Spleen (tissue), 11 donors: ENCODE data around the gene C2orf76. TPM values are rescaled to one million over a fixed set of nuclear protein-coding genes. Genes with fewer than 3 reads are reported as not detected.
"Not testable (repeated sequence)": the region's sequence is repeated elsewhere in the genome, so short reads cannot be mapped to it uniquely, and the experiment has no call there.

Source experiments
- DNase-seq: peaks from one replicate; pipeline ENCODE4 v3.0.0-alpha.2; 2020
- H3K27ac ChIP-seq, 8 donors: fragments of 200-600 bp; sonication (generic) in 7 of 8; 1 replicate in 4 of 8; 2 replicates in 4 of 8; pipeline versions ENCODE4 v1.5.0 to v1.8.0; 2016 to 2021; ENCODE audit warnings: inconsistent platforms in 4 of 8, mild to moderate bottlenecking in 4 of 8, moderate library complexity in 1 of 8
- H3K27me3 ChIP-seq, 7 donors: fragments of 200-600 bp; sonication (generic) in 6 of 7; replicated peaks in 1 of 7; 1 replicate in 4 of 7; 2 replicates in 3 of 7; pipeline versions ENCODE4 v1.5.0 to v1.8.0; 2016 to 2021; ENCODE audit warnings: inconsistent platforms in 3 of 7, mild to moderate bottlenecking in 1 of 7
- H3K36me3 ChIP-seq, 6 donors: fragments of 200-600 bp; sonication (generic) in 5 of 6; 1 replicate in 4 of 6; 2 replicates in 2 of 6; pipeline versions ENCODE4 v1.5.0 to v1.8.0; 2016 to 2021; ENCODE audit warnings: inconsistent platforms in 2 of 6
- H3K4me1 ChIP-seq, 6 donors: fragments of 200-600 bp; sonication (generic) in 5 of 6; 1 replicate in 3 of 6; 2 replicates in 3 of 6; pipeline versions ENCODE4 v1.5.0 to v1.8.0; 2016 to 2021; ENCODE audit warnings: inconsistent platforms in 3 of 6
- H3K4me3 ChIP-seq, 8 donors: fragments of 200-600 bp; sonication (generic) in 7 of 8; 1 replicate in 4 of 8; 2 replicates in 4 of 8; pipeline versions ENCODE4 v1.5.0 to v1.8.0; 2016 to 2021; ENCODE audit warnings: inconsistent platforms in 4 of 8, mild to moderate bottlenecking in 4 of 8, moderate library complexity in 2 of 8
- H3K9me3 ChIP-seq, 8 donors: fragments of 200-600 bp; sonication (generic) in 7 of 8; 1 replicate in 4 of 8; 2 replicates in 4 of 8; pipeline versions ENCODE4 v1.5.0 to v1.8.0; 2016 to 2021; ENCODE audit warnings: inconsistent platforms in 4 of 8
- CTCF ChIP-seq, 11 experiments: fragments of 200-600 bp in 7 of 11; fragments of 450-650 bp in 4 of 11; sonication (generic) in 4 of 11; IDR thresholded peaks in 8 of 11; conservative IDR thresholded peaks in 3 of 11; 1 replicate in 7 of 11; 2 replicates in 4 of 11; pipeline versions ENCODE4 v1.4.0 to v1.8.0; 2016 to 2021; ENCODE audit warnings: antibody characterized with exemption in 11 of 11, inconsistent platforms in 4 of 11, mild to moderate bottlenecking in 1 of 11
- POLR2A ChIP-seq, 3 donors: fragments of 450-650 bp; IDR thresholded peaks; one replicate each; pipeline ENCODE4 v1.5.1; 2017; ENCODE audit warnings: antibody characterized with exemption in 3 of 3, mild to moderate bottlenecking in 1 of 3
- POLR2AphosphoS5 ChIP-seq, 3 donors: sonication (generic); formaldehyde crosslinking; IDR thresholded peaks; one replicate each; pipeline ENCODE4 v1.5.1; 2017; ENCODE audit warnings: antibody characterized with exemption in 3 of 3
- WGBS, 5 donors: extraction: QIAGEN DNeasy Blood & Tissue Kit in 3 of 5; methylation state at CpG; one replicate each; pipeline versions ENCODE4 v1.1.5 to v1.1.7; 2013 to 2018; 5-methylcytosine and 5-hydroxymethylcytosine counted together
- intact Hi-C: fragments of 100-400 bp; cut with DNase I; formaldehyde crosslinking; loops from one replicate; pipeline ENCODE4 v1.15.0; 2023; ENCODE audit warnings: low total_unique reads
- polyA plus RNA-seq, 3 donors: library from polyadenylated mRNA; stranded (reverse); fragments of 200-250 nt; gene quantifications; one replicate each; pipeline ENCODE4 v1.2.1, GENCODE V29; 2013
- total RNA-seq, 7 donors: library from RNA; depleted of rRNA in 3 of 7; stranded (reverse); fragments of >200 nt in 3 of 7; fragmentation: NEBNext Ultra II Directional in 4 of 7; extraction: Animal tissue kit (Norgen Biotek cat#: 25700) in 4 of 7; gene quantifications; one replicate each; pipeline versions ENCODE4 v1.1.0 to v1.2.1, GENCODE V29; 2016 to 2021
- donor health status: healthy with polysubstance abuse.
- donor health status: DM: no; HTN: no; CAD: no; lungs with moderate emphysema.
- donor health status: DM: no; HTN: no; CAD: no.
- donor health status: Bipolar disorder and iron deficiency.
- donor health status: healthy.
- donor health status: DM: no; HTN: no; CAD: no.
- donor health status: DM: yes; HTN: yes; CAD: no.

Gene C2orf76
- total and polyA plus RNA-seq, 10 donors: 4.8 to 21.7 (median 8.2) TPM

GRCh38 chr2:119279666-119280065, 87.0 kb downstream of the C2orf76 start:
- Histone ChIP-seq H3K27me3 (no peaks in the 10 kb centered on the region), H3K36me3 (no peaks in the 10 kb centered on the region), H3K9me3 (peaks cover 0 to 4% (median 0%) of the 10 kb centered on the region in 8 donors), H3K4me3 (no peak overlapping the region), H3K4me1 (peaks cover 0 to 28% (median 13%) of the 10 kb centered on the region in 6 donors), H3K27ac (no peak overlapping the region)
- WGBS, 5 donors: 87 to 96% (median 92%) methylated on average over 6 of the region's 6 CpGs
- TF ChIP-seq CTCF (IDR thresholded peaks at IDR 0.05 in 8 of 11, conservative IDR thresholded peaks at IDR 0.05 in 3 of 11) (no peak), POLR2A (IDR thresholded peaks at IDR 0.05) (no peak), POLR2AphosphoS5 (IDR thresholded peaks at IDR 0.05) (no peak)
- intact Hi-C loops: no loop called here
- no peak for DNase-seq

- no peaks in the 10 kb centered on the region for H3K36me3 ChIP-seq
- no peak for DNase-seq
- H3K27ac ChIP-seq: no peak overlapping the region
- peaks cover 0 to 25% (median 12%) of the 10 kb centered on the region in 6 donors for H3K4me1 ChIP-seq
- 89 to 93% (median 91%) methylated on average over 6 of the region's 6 CpGs for WGBS, 5 donors
- H3K9me3 ChIP-seq: peaks cover 0 to 4% (median 0%) of the 10 kb centered on the region in 8 donors
- TF ChIP-seq CTCF (IDR thresholded peaks at IDR 0.05 in 8 of 11, conservative IDR thresholded peaks at IDR 0.05 in 3 of 11): no peak
- no peak for TF ChIP-seq POLR2A (IDR thresholded peaks at IDR 0.05)
- TF ChIP-seq POLR2AphosphoS5 (IDR thresholded peaks at IDR 0.05): no peak
- no peaks in the 10 kb centered on the region for H3K27me3 ChIP-seq
- intact Hi-C loops: no loop called here
- H3K4me3 ChIP-seq: no peak overlapping the region
These were observed 87.7 kb downstream of the C2orf76 start for GRCh38 chr2:119278946-119279345.

GRCh38 chr2:119278385-119278784, 88.2 kb downstream of the C2orf76 start:
- intact Hi-C loops, H3K9me3 ChIP-seq: not testable (repeated sequence)

DNA sequence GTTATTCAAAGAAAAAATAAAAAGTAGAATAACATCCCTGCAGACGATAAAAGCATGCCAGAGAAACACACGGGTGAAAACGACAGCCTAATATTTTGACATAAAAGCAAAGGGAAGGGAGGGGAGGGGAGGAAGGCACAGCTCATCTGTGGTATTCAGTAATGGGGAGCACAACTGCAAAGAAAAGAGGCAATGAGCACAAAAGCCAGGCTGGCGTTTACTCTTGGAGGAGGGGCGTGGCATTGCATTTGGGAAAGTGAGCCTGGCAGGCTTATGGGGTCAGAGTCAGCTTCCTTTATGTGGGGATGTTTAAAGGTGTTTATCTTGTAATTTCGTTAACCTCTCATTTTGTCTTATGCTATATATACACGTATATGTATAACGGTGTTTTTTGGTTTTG, 89.8 kb downstream of the C2orf76 start:
- Histone ChIP-seq H3K27ac (no peak overlapping the region), H3K36me3 (no peaks in the 10 kb centered on the region), H3K4me1 (peaks cover 0 to 4% (median under 1%) of the 10 kb centered on the region in 6 donors), H3K27me3 (no peaks in the 10 kb centered on the region), H3K4me3 (no peak overlapping the region), H3K9me3 (peaks cover 0 to 4% (median 0%) of the 10 kb centered on the region in 8 donors)
- no peak for DNase-seq
- TF ChIP-seq CTCF (IDR thresholded peaks at IDR 0.05 in 8 of 11, conservative IDR thresholded peaks at IDR 0.05 in 3 of 11) (no peak), POLR2A (IDR thresholded peaks at IDR 0.05) (no peak), POLR2AphosphoS5 (IDR thresholded peaks at IDR 0.05) (no peak)
- intact Hi-C loops: no loop called here
- 82 to 88% (median 83%) methylated on average over 8 of the region's 8 CpGs for WGBS, 5 donors

More at GRCh38 chr2:119278385-119278784, 88.2 kb downstream of the C2orf76 start:
- not testable (repeated sequence) for H3K27ac ChIP-seq, H3K4me3 ChIP-seq, DNase-seq, H3K36me3 ChIP-seq, H3K27me3 ChIP-seq
- peaks cover 0 to 20% (median 11%) of the 10 kb centered on the region in 6 donors for H3K4me1 ChIP-seq
- 86 to 93% (median 90%) methylated on average over 2 of the region's 2 CpGs for WGBS, 5 donors

DNA sequence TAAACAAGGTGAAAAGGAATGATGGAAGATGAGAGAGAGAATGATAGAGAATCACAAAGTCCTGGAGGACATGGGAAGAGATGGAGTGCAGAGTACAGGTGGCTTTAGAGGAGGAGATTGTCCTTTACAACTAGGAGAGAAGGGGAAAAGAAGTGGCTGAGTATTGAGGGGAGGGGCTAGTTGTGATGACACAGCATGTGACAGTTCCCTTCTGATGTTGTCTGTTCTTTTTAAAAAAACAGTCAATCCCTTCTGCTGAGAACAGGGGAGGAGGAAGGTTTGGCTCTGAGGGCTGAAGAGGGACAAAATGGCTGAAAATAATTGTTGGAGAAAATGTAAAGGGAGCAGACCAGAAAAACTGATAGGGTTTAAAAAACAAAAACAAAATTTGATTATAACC, 99.0 kb downstream of the C2orf76 start:
- Histone ChIP-seq H3K9me3 (peaks cover 0 to 8% (median 2%) of the 10 kb centered on the region in 8 donors), H3K27me3 (no peaks in the 10 kb centered on the region), H3K27ac (no peak overlapping the region), H3K4me1 (peaks cover 0 to 5% (median 0%) of the 10 kb centered on the region in 6 donors), H3K4me3 (no peak overlapping the region), H3K36me3 (no peaks in the 10 kb centered on the region)
- intact Hi-C loops: no loop called here
- no peak for TF ChIP-seq POLR2A (IDR thresholded peaks at IDR 0.05)
- no peak for TF ChIP-seq POLR2AphosphoS5 (IDR thresholded peaks at IDR 0.05)
- no peak for TF ChIP-seq CTCF (IDR thresholded peaks at IDR 0.05 in 8 of 11, conservative IDR thresholded peaks at IDR 0.05 in 3 of 11)
- DNase-seq: no peak
